C4-2B (cell line): Measurements from ENCODE around the gene ABT1.

ENCODE experiments used
- CTCF ChIP-seq: fragments of 450-650 bp; conservative IDR thresholded peaks from 2 replicates; pipeline ENCODE4 v1.5.1; 2017; ENCODE audit warnings: mild to moderate bottlenecking
- ZFX ChIP-seq: fragments of 450-650 bp; IDR thresholded peaks from 2 replicates; pipeline ENCODE4 v1.6.1; 2017

DNA sequence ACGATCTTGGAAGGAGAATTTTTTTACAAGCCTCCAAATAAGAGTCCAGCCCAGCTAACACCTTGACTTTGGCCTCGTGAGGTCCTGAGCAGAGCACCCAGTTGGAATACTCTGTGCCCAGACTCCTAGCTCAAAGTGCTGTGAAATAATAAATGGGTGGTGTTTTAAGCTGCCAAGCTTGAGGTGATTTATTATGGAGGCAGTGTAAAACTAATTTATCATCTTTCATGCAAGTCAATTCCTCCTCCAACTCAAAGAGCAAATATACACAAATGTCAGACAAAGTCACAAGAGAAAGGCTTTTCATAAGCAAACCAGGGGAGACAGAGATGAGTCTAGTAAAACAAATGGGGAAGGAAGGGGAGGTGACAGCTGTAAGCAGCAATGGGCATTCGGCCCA, 12.7 kb downstream of the ABT1 start:
- TF ChIP-seq CTCF, result no peak
- no peak for TF ChIP-seq ZFX
